HG03139 (cell line): ENCODE data around the gene BRICD5.

Source experiments
- ATAC-seq: cut with Tn5 transposase; IDR thresholded peaks from one replicate; pipeline ENCODE4 v1.9.1; 2021; ENCODE audit not compliant: unreplicated experiment

Gene BRICD5

DNA sequence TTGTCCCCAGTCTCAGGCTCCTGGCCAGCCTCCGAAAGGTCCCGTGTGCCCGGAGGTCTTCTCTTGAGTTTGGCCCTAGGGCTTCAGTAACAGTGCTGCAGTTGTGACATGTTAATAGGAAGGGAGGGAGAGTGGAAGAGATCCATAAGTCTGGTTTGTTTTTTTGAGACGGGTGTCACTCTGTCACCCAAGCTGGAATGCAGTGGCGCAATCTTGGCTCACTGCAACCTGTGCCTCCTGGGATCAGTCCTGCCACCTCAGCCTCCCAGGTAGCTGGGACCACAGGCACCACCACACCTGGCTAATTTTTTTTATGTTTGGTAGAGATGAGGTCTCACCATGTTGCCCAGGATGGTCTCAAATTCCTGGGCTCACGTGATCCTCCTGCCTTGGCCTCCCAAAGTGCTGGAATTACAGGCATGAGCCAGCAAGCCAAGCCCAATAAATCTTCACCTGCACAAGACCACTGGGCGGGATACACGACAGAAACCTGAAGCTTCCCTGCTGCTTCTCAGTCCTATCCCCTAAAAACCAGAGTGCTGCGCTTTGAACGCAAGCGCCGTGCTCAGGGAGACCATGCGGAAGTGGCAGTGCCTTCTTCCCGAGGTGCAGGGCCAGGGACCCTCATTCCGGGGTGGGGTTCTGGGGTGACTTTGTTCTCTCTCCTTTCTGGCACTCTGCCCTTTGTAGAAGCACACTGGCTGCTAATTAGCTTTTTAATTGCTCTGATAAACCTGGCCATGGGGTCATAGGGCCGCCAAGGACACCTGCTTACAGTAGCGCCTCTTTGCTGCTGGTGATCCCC, 44.2 kb downstream of the BRICD5 start:
- no peak for ATAC-seq

- no peak for ATAC-seq
Measured at GRCh38 chr16:2165861-2166260, 44.8 kb downstream of the BRICD5 start.

GRCh38 chr16:2163211-2163881, 47.3 kb downstream of the BRICD5 start:
- no peak for ATAC-seq

GRCh38 chr16:2162676-2163118, 48.0 kb downstream of the BRICD5 start:
- no peak for ATAC-seq

DNA sequence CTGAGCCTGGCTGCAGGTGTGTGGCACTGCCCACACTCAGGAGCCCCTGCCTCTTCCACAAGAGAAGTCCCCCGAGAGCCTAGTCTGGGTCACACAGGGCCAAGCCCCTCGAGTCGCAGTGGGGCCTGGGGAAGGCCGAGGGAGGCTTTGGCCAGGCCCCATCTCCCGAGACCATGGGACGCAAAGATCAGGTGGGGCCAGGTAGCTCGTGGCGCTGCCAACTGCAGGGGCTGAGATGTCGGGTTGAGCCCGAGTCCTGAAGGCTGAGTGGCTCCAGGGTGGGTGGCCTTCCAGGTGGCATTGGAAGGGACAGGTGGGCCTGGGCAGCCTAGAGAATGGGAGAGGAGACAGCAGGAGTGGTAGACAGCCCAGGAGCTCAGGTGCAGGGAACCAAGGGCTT, 48.8 kb downstream of the BRICD5 start:
- ATAC-seq: no peak

DNA sequence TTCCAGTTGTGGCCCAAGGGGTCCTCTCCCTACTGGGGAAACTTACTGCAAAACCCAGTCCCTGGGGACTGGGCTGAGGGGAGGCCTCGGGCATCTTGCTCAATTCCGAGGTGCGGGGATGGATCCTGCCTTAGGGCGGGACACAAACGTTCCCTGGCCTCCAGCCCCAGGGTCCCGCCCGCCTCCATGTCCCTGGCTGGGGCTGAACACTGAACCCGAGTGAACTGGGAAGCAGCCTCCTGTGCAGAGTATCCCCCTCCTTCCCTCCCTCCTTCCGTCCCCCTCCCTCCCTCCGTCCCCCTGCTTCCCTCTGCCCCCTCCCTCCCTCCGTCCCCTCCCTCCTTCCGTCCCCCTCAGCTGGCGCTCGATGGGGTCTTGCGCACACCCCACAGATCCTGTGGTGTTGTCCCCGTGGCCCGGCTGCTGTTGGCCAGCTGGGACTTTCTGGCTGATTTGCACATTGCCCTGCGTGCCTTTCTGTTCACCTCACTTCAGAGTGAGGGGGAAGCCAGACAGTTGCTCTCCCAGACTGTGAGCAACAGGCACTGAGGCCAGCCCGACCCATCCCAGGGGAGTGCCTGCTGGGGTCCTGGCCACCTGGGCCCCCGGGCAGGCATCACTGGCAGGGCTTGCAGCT, 49.6 kb downstream of the BRICD5 start:
- ATAC-seq: no peak
